ENCODE measurements around the gene FRMD1. TPM values are rescaled to one million over a fixed set of nuclear protein-coding genes. Genes with fewer than 3 reads are reported as not detected.

FRMD1 gene
- total and polyA plus RNA-seq, 2 donors (not counting 3 experiments of a cell fraction or from before 2014, with no cell fraction given) = not detected

GRCh38 chr6:168092541-168092940 lies 13.5 kb upstream of the FRMD1 start:
- Histone ChIP-seq H3K4me1 (ENCODE audit: control insufficient read depth, extremely low read depth, insufficient read depth, low read length) (no peaks in the 10 kb centered on the region), H3K36me3 (ENCODE audit: control insufficient read depth in 2 of 2, extremely low read depth in 1 of 2, insufficient read depth in 2 of 2, low read length in 2 of 2) (no peaks in the 10 kb centered on the region), H3K27ac (ENCODE audit: insufficient read depth, low read depth, low read length) (no peak overlapping the region), H3K9me3 (replicated peaks; ENCODE audit: control insufficient read depth, insufficient read depth, low read length) (no peaks in the 10 kb centered on the region), H3K4me2 (ENCODE audit: insufficient read depth, low read length) (no peak overlapping the region), H3K79me2 (ENCODE audit: control insufficient read depth, insufficient read depth, low read length) (no peaks in the 10 kb centered on the region), H2AFZ (ENCODE audit: low read depth, low read length) (no peak overlapping the region), H4K20me1 (replicated peaks; ENCODE audit: control insufficient read depth, extremely low read depth, insufficient read depth, low read length) (no peaks in the 10 kb centered on the region), H3K9me1 (replicated peaks; ENCODE audit: control insufficient read depth, extremely low read depth, insufficient read depth, low read length) (no peaks in the 10 kb centered on the region), H3K9ac (replicated peaks; ENCODE audit: extremely low read depth, insufficient read depth, low read length) (no peak overlapping the region), H3K4me3 (replicated peaks in 1 of 3; ENCODE audit: insufficient read depth in 1 of 3, low read depth in 1 of 3, low read length in 3 of 3) (no peak overlapping the region), H3K27me3 (ENCODE audit: control insufficient read depth in 2 of 2, insufficient read depth in 2 of 2, low read length in 2 of 2) (no peaks in the 10 kb centered on the region)
- DNase-seq (ENCODE audit: low read depth, low spot score) (no peak), FAIRE-seq (no peak)
- ChIA-PET POLR2A (no interaction called here), CTCF (no interaction called here)
- intact Hi-C loops (cut with micrococcal nuclease) = no loop called here
- dilution Hi-C loops (cut with MboI; ENCODE audit: extremely low pct_ligation_motif_present, low sequenced_read_pairs) = no loop called here
- BruUV-seq (replicated peaks) = no TSS peak
- TF ChIP-seq CTCF (IDR thresholded peaks at IDR 0.05; ENCODE audit: extremely low read depth in 1 of 2, insufficient read depth in 1 of 2, low read depth in 1 of 2, low read length in 2 of 2) = no peak
- TF ChIP-seq EZH2 (IDR thresholded peaks at IDR 0.05; ENCODE audit: borderline replicate concordance, low read depth, low read length, severe bottlenecking) = no peak
- TF ChIP-seq MAX (IDR thresholded peaks at IDR 0.05; ENCODE audit: insufficient read depth, insufficient read length) = no peak
- TF ChIP-seq POLR2AphosphoS5 (IDR thresholded peaks at IDR 0.05; ENCODE audit: insufficient read depth, low read depth, low read length) = no peak
- TF ChIP-seq GATA2 (IDR thresholded peaks at IDR 0.05; ENCODE audit: insufficient read depth, insufficient read length, low read depth, low read length) = no peak
- no peak for TF ChIP-seq MYC (IDR thresholded peaks at IDR 0.05; ENCODE audit: low read depth, low read length)
- no peak for TF ChIP-seq FOS (IDR thresholded peaks at IDR 0.05; ENCODE audit: borderline replicate concordance, insufficient read depth, low read length)
- TF ChIP-seq JUN (IDR thresholded peaks at IDR 0.05; ENCODE audit: borderline replicate concordance, insufficient read depth, insufficient read length, low read depth) = no peak
- no peak for TF ChIP-seq POLR2A (IDR thresholded peaks at IDR 0.05; ENCODE audit: low read depth, low read length)
